K562 (cell line): Measurements from ENCODE around the gene SYPL2. TPM values are rescaled to one million over a fixed set of nuclear protein-coding genes. Genes with fewer than 3 reads are reported as not detected.

Source experiments
- JUN ChIP-seq, 2 experiments: sonication (generic) in 1 of 2; formaldehyde crosslinking in 1 of 2; IDR thresholded peaks; 2 replicates each; pipeline versions ENCODE4 v1.6.1 to v1.8.0; 2012 to 2022; ENCODE audit warnings: borderline replicate concordance in 2 of 2, mild to moderate bottlenecking in 2 of 2, improper control_type of control experiment in 1 of 2, low read depth in 1 of 2, low read length in 1 of 2, missing genetic modification reagents in 1 of 2
- polyA plus RNA-seq, 8 experiments: library from polyadenylated mRNA; depleted of rRNA in 4 of 8; stranded (reverse) in 5 of 8; unstranded in 3 of 8; fragments of >200 nt; fragmentation: Nextera tagmentation in 2 of 8; fragmentation: Illumina TruSeq in 1 of 8; extraction: Ambion mirVana in 2 of 8; extraction: Trizol in 1 of 8; gene quantifications; 2 replicates each; pipeline versions ENCODE4 v1.2.1 to v1.2.3, GENCODE V29; 2011 to 2014; ENCODE audit warnings: inconsistent platforms in 1 of 8, missing spikeins in 1 of 8
- total RNA-seq, 7 experiments: library from RNA; depleted of rRNA in 6 of 7; stranded (reverse); fragments of >200 nt in 6 of 7; fragmentation: Illumina TruSeq in 2 of 7; extraction: Trizol in 2 of 7; gene quantifications; 2 replicates each; pipeline versions ENCODE4 v1.2.1 to v1.2.3, GENCODE V29; 2011 to 2021; ENCODE audit warnings: low replicate concordance in 1 of 7
- TF ChIP-seq, protein P1 (sequence below), 2 experiments: fragments of 450-650 bp; IDR thresholded peaks; 2 replicates each; pipeline ENCODE4 v1.6.1; 2016; ENCODE audit warnings: mild to moderate bottlenecking in 2 of 2, borderline replicate concordance in 1 of 2, low read depth in 1 of 2, moderate library complexity in 1 of 2
- TF ChIP-seq, protein P2 (sequence below): fragments of 450-650 bp; IDR thresholded peaks from 2 replicates; pipeline ENCODE4 v1.6.1; 2016; ENCODE audit warnings: mild to moderate bottlenecking, moderate library complexity

Gene SYPL2
- total and polyA plus RNA-seq, 9 of the 15 experiments (the other 6 are each of a cell fraction or from before 2014, with no cell fraction given) = 0.03 to 0.20 (median 0.07) TPM; not detected in 2

DNA sequence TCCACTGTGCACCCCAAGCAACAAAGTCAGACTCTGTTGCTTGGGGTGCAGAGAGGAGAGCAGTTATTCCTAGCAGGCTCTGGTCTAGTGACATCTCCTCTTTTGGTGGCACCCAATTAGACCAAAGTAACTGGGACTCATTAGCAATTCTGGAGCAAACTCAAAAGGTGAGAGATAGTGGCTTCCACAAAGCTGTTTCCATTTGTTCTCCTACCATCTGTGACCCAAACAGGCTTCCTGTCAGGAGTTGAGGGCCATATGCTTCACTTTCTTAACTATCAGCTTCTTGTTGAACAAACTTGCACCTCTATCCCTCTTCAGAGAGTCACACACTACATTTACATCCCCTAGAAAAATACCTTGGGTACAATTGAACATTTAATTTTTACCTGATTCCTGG, 15.9 kb downstream of the SYPL2 start (continued):
- TF ChIP-seq, protein P1, sequence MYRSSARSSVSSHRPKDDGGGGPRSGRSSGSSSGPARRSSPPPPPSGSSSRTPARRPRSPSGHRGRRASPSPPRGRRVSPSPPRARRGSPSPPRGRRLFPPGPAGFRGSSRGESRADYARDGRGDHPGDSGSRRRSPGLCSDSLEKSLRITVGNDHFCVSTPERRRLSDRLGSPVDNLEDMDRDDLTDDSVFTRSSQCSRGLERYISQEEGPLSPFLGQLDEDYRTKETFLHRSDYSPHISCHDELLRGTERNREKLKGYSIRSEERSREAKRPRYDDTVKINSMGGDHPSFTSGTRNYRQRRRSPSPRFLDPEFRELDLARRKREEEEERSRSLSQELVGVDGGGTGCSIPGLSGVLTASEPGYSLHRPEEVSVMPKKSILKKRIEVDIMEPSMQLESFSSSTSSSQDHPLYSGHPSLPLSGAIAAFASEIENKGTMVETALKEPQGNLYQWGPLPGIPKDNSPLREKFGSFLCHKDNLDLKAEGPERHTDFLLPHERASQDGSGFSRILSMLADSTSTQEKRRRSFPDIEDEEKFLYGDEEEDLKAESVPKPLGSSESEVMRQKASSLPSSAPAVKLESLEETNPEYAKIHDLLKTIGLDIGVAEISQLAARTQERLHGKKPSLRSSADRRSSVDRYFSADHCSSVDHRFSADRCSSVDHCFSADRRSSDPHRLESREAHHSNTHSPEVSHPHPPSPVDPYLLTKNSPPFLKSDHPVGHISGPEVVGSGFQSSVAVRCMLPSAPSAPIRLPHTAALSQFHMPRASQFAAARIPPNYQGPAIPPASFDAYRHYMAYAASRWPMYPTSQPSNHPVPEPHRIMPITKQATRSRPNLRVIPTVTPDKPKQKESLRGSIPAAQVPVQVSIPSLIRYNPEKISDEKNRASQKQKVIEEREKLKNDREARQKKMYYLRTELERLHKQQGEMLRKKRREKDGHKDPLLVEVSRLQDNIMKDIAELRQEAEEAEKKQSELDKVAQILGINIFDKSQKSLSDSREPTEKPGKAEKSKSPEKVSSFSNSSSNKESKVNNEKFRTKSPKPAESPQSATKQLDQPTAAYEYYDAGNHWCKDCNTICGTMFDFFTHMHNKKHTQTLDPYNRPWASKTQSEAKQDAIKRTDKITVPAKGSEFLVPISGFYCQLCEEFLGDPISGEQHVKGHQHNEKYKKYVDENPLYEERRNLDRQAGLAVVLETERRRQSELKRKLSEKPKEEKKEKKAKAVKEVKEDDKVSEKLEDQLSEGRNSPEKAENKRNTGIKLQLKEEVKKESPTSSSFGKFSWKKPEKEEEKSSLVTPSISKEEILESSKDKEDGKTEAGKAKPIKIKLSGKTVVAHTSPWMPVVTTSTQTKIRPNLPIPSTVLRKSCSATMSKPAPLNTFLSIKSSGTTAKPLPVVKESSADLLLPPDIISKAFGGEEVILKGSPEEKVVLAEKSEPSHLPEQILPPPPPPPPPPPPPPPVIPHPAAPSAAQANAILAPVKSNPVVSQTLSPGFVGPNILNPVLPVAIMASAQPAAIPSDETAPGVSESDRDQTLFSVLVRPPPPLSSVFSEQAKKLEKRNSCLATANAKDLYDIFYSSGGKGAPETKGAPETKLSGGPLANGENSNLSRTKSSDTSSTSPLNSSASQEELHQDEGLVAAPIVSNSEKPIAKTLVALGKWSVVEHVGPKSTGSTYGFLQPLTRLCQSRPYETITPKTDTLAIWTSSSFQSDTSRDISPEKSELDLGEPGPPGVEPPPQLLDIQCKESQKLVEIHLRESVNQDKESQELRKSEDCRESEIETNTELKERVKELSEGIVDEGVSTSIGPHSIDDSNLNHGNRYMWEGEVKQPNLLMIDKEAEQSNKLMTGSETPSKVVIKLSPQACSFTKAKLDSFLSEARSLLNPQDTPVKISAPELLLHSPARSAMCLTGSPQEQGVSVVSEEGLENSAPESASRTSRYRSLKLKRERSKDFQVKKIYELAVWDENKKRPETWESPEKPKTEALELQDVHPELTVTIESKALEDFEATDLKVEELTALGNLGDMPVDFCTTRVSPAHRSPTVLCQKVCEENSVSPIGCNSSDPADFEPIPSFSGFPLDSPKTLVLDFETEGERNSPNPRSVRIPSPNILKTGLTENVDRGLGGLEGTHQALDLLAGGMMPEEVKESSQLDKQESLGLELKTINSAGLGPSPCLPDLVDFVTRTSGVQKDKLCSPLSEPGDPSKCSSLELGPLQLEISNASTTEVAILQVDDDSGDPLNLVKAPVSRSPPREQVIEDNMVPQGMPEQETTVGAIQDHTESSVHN (IDR thresholded peaks at IDR 0.05; ENCODE audit: borderline replicate concordance in 1 of 2, low read depth in 1 of 2) = no peak
- TF ChIP-seq JUN (IDR thresholded peaks at IDR 0.05; ENCODE audit: borderline replicate concordance, low read depth, low read length) (no peak), JUN (CRISPR knock-in tag; IDR thresholded peaks at IDR 0.05; ENCODE audit: borderline replicate concordance) (no peak)
- TF ChIP-seq, protein P2, sequence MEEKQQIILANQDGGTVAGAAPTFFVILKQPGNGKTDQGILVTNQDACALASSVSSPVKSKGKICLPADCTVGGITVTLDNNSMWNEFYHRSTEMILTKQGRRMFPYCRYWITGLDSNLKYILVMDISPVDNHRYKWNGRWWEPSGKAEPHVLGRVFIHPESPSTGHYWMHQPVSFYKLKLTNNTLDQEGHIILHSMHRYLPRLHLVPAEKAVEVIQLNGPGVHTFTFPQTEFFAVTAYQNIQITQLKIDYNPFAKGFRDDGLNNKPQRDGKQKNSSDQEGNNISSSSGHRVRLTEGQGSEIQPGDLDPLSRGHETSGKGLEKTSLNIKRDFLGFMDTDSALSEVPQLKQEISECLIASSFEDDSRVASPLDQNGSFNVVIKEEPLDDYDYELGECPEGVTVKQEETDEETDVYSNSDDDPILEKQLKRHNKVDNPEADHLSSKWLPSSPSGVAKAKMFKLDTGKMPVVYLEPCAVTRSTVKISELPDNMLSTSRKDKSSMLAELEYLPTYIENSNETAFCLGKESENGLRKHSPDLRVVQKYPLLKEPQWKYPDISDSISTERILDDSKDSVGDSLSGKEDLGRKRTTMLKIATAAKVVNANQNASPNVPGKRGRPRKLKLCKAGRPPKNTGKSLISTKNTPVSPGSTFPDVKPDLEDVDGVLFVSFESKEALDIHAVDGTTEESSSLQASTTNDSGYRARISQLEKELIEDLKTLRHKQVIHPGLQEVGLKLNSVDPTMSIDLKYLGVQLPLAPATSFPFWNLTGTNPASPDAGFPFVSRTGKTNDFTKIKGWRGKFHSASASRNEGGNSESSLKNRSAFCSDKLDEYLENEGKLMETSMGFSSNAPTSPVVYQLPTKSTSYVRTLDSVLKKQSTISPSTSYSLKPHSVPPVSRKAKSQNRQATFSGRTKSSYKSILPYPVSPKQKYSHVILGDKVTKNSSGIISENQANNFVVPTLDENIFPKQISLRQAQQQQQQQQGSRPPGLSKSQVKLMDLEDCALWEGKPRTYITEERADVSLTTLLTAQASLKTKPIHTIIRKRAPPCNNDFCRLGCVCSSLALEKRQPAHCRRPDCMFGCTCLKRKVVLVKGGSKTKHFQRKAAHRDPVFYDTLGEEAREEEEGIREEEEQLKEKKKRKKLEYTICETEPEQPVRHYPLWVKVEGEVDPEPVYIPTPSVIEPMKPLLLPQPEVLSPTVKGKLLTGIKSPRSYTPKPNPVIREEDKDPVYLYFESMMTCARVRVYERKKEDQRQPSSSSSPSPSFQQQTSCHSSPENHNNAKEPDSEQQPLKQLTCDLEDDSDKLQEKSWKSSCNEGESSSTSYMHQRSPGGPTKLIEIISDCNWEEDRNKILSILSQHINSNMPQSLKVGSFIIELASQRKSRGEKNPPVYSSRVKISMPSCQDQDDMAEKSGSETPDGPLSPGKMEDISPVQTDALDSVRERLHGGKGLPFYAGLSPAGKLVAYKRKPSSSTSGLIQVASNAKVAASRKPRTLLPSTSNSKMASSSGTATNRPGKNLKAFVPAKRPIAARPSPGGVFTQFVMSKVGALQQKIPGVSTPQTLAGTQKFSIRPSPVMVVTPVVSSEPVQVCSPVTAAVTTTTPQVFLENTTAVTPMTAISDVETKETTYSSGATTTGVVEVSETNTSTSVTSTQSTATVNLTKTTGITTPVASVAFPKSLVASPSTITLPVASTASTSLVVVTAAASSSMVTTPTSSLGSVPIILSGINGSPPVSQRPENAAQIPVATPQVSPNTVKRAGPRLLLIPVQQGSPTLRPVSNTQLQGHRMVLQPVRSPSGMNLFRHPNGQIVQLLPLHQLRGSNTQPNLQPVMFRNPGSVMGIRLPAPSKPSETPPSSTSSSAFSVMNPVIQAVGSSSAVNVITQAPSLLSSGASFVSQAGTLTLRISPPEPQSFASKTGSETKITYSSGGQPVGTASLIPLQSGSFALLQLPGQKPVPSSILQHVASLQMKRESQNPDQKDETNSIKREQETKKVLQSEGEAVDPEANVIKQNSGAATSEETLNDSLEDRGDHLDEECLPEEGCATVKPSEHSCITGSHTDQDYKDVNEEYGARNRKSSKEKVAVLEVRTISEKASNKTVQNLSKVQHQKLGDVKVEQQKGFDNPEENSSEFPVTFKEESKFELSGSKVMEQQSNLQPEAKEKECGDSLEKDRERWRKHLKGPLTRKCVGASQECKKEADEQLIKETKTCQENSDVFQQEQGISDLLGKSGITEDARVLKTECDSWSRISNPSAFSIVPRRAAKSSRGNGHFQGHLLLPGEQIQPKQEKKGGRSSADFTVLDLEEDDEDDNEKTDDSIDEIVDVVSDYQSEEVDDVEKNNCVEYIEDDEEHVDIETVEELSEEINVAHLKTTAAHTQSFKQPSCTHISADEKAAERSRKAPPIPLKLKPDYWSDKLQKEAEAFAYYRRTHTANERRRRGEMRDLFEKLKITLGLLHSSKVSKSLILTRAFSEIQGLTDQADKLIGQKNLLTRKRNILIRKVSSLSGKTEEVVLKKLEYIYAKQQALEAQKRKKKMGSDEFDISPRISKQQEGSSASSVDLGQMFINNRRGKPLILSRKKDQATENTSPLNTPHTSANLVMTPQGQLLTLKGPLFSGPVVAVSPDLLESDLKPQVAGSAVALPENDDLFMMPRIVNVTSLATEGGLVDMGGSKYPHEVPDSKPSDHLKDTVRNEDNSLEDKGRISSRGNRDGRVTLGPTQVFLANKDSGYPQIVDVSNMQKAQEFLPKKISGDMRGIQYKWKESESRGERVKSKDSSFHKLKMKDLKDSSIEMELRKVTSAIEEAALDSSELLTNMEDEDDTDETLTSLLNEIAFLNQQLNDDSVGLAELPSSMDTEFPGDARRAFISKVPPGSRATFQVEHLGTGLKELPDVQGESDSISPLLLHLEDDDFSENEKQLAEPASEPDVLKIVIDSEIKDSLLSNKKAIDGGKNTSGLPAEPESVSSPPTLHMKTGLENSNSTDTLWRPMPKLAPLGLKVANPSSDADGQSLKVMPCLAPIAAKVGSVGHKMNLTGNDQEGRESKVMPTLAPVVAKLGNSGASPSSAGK = no peak
- TF ChIP-seq, all 486 proteins: peak for 0
